Measurements from ENCODE around the gene FYTTD1.

DNA sequence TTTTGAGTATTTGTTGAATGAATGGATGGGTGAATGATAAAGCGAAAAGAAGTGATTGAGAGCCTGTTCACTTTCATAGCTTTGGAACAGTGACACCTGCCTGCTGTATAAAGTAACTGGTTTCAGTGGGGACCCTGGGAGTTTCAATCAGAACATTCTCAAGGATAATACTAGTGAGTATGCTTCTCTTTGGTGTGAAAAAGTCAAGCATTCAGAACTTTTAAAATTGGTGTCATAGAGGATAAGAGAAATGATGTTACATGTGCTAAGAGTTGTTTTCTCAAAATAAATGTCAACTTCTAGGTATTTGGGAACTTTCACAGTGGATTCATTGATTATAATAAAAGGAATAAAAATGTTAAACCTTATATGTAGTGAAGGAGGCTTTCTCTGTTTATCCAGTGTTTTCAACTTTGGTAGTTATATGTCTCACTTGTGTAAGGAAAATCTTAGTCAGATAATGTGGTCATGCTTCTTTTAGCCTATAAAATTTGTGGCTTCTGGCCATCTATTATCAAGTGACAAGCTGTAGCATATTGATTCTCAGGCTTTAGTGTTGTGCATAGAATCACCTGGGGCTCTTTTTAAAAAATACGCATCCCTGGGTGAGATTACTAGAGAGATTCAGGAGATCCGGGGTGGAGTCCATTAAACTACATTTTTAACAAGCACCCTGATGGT lies 53.2 kb downstream of the FYTTD1 start:
- TF ChIP-seq, protein P1, sequence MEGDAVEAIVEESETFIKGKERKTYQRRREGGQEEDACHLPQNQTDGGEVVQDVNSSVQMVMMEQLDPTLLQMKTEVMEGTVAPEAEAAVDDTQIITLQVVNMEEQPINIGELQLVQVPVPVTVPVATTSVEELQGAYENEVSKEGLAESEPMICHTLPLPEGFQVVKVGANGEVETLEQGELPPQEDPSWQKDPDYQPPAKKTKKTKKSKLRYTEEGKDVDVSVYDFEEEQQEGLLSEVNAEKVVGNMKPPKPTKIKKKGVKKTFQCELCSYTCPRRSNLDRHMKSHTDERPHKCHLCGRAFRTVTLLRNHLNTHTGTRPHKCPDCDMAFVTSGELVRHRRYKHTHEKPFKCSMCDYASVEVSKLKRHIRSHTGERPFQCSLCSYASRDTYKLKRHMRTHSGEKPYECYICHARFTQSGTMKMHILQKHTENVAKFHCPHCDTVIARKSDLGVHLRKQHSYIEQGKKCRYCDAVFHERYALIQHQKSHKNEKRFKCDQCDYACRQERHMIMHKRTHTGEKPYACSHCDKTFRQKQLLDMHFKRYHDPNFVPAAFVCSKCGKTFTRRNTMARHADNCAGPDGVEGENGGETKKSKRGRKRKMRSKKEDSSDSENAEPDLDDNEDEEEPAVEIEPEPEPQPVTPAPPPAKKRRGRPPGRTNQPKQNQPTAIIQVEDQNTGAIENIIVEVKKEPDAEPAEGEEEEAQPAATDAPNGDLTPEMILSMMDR (IDR thresholded peaks at IDR 0.05), result no peak
- TF ChIP-seq EZH2 (IDR thresholded peaks at IDR 0.05; ENCODE audit: borderline replicate concordance, insufficient read depth, low read depth, low read length, poor library complexity, severe bottlenecking), result no peak

Data from B cell (primary cell).